Ammon's horn (tissue), 1 donor: ENCODE data around the gene CD36.
"Not testable (repeated sequence)": the region's sequence is repeated elsewhere in the genome, so short reads cannot be mapped to it uniquely, and the experiment has no call there.

Source experiments
- DNase-seq: peaks from one replicate; pipeline ENCODE4 v3.0.0-alpha.2; 2016; ENCODE audit warnings: low spot score

Gene CD36

GRCh38 chr7:80653244-80653643 is 14.8 kb downstream of the CD36 start:
- DNase-seq, result no peak

- DNase-seq, result no peak
Observed at GRCh38 chr7:80654887-80655340, 16.5 kb downstream of the CD36 start.

- DNase-seq, result no peak
Observed at GRCh38 chr7:80656029-80656428, 17.6 kb downstream of the CD36 start.

- DNase-seq, result peak; percentile 9
Observed at GRCh38 chr7:80659120-80660055, 20.9 kb downstream of the CD36 start.

GRCh38 chr7:80660939-80661338 is 22.5 kb downstream of the CD36 start:
- no peak for DNase-seq

GRCh38 chr7:80661729-80662128 is 23.3 kb downstream of the CD36 start:
- no peak for DNase-seq

- no peak for DNase-seq
Observed at GRCh38 chr7:80662252-80662651, 23.8 kb downstream of the CD36 start.

GRCh38 chr7:80665526-80665925 is 27.1 kb downstream of the CD36 start:
- DNase-seq, result no peak

GRCh38 chr7:80666376-80666775 is 27.9 kb downstream of the CD36 start:
- no peak for DNase-seq

- not testable (repeated sequence) for DNase-seq
Observed at GRCh38 chr7:80669367-80669766, 30.9 kb downstream of the CD36 start.

- no peak for DNase-seq
Observed at GRCh38 chr7:80671744-80672143, 33.3 kb downstream of the CD36 start.

GRCh38 chr7:80675090-80675489 is 36.6 kb downstream of the CD36 start:
- DNase-seq, result no peak

GRCh38 chr7:80676404-80676803 is 38.0 kb downstream of the CD36 start:
- no peak for DNase-seq

GRCh38 chr7:80677629-80678028 is 39.2 kb downstream of the CD36 start:
- no peak for DNase-seq

- no peak for DNase-seq
Observed at GRCh38 chr7:80678707-80679106, 40.3 kb downstream of the CD36 start.

- no peak for DNase-seq
Observed at GRCh38 chr7:80679921-80680907, 41.8 kb downstream of the CD36 start.

- no peak for DNase-seq
Observed at GRCh38 chr7:80681272-80681885, 42.9 kb downstream of the CD36 start.

GRCh38 chr7:80682744-80683143 is 44.3 kb downstream of the CD36 start:
- DNase-seq, result no peak

GRCh38 chr7:80686576-80686975 is 48.1 kb downstream of the CD36 start:
- no peak for DNase-seq

GRCh38 chr7:80699045-80699638 is 60.7 kb downstream of the CD36 start:
- peak; percentile 61 for DNase-seq

- DNase-seq, result no peak
Observed at GRCh38 chr7:80699721-80700256, 61.3 kb downstream of the CD36 start.
